Glomerular visceral epithelial cell (primary cell): ENCODE results near the gene HOXD12.
A peak's percentile ranks its signal among the peaks of the same experiment; 100 is the strongest.

ENCODE experiments used
- DNase-seq: peaks from one replicate; pipeline ENCODE4 v3.0.0-alpha.2; 2016; ENCODE audit errors: extremely low spot score

HOXD12 gene

GRCh38 chr2:176092270-176093144 lies 7.1 kb upstream of the HOXD12 start, which contains the start of gene HOXD13:
HOXD13 (plus strand) TSS chr2:176092721; CDS start chr2:176092891, 170 bp downstream.
- no peak for DNase-seq

DNA sequence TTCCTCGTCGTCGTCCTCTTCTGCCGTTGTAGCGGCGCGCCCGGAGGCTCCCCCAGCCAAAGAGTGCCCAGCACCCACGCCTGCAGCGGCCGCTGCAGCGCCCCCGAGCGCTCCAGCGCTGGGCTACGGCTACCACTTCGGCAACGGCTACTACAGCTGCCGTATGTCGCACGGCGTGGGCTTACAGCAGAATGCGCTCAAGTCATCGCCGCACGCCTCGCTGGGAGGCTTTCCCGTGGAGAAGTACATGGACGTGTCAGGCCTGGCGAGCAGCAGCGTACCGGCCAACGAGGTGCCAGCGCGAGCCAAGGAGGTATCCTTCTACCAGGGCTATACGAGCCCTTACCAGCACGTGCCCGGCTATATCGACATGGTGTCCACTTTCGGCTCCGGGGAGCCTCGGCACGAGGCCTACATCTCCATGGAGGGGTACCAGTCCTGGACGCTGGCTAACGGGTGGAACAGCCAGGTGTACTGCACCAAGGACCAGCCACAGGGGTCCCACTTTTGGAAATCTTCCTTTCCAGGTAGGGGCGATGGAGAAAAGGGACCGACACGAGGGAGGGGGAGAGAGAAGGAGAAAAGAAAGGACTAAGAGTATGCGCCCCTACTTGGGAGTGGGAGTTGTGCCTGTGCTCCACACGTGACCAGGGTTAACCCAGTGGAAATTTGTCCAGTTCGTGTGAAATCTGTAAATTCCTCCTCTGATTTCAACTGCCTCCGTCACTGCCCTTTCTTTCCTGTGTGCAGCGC lies 6.3 kb upstream of the HOXD12 start:
- DNase-seq, result no peak

DNA sequence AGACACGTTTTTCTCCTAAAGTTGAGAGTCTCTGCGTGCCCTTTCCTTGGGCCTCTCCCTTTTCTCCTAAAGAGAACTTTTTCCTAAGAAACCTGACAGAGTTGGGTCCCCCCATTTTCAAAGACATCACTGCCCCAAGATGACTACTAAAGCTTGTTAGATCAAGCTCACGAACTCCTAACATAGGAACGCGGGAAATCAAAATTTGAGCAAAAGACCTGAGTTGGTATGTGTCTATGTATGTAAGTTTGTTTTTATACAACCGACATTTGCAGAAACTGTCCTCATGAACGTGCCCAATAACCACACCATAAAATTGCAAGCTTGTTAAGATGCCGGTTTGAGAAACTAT lies 5.7 kb upstream of the HOXD12 start:
- no peak for DNase-seq

GRCh38 chr2:176094349-176094748 lies 5.2 kb upstream of the HOXD12 start:
- no peak for DNase-seq

- DNase-seq, result no peak
Observed at GRCh38 chr2:176095421-176095820, 4.2 kb upstream of the HOXD12 start.

- no peak for DNase-seq
Observed at GRCh38 chr2:176096243-176096985, 3.2 kb upstream of the HOXD12 start.

DNA sequence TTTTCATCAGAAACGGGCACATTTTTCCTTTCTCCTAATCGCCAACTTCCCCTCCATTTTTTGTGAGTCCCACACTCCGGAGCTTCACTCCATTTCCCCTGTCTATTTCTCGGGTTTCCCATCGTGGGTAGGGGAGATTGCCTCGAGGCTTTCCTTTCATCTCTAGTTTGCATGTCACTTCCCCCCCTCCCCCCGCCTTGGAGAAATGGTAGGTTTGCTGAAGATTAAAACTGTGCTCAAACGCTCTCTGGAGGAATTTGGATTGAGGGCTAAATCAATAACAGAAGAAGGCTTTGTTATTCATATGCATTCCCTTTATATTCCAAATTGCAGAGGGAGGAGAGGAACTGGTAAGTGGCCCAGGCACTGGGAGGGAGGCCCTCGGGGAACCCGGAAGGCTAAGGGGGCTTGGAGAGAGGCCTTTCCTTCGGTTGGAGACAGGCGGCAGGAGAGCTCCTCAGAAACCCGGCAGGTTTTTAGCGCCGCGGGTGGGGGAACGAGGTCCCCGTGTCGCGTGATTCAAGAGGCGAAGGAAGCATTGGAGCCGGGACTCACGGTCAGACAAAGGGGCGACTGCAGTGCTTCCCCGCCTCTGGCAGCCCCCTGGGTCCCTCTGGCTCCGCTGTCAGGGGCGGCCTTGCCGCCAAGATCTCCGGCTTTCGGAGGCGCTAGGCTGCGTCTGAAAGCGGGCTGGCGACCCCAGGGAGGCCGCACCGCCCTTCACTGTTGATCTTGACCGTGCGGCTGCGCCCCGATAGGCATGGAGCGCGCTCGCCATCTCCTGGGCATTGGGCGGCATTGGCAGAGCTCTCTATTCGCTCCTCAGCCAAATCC lies 2.4 kb upstream of the HOXD12 start:
- DNase-seq, result peak; percentile 81

GRCh38 chr2:176097820-176098365 lies 1.7 kb upstream of the HOXD12 start:
- no peak for DNase-seq

GRCh38 chr2:176098366-176099158 lies 1.0 kb upstream of the HOXD12 start:
- no peak for DNase-seq

DNA sequence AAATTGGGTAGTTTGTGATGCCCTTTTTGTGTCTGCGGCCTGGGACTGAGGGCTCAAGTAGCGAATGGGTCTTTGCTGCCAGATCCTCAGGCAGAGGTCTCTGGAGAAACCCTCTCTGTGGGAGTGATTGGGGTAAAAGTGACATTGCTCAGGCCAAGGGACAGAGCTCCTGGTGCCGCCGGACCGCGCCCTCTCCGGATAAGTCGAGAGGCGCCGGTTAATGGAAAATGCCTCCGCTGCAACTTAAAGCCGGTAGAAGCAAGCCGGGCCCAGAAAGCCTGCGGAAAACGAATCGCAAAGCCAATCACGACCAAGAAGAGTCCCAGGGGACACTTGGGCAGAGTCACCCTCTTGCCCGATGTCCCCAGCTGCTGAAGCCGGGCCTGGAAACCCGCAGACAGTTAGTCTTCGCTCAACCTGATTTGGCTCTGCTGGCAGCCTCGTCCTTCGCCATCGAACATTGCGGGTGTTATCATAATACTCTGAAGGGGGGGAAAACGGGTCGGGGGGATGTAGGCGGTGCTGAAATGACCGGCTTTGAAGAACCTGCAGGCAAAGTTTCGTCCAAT lies 352 bp upstream of the HOXD12 start:
- DNase-seq, result no peak

- no peak for DNase-seq
Observed at GRCh38 chr2:176100547-176101140, 1.0 kb downstream of the HOXD12 start.

DNA sequence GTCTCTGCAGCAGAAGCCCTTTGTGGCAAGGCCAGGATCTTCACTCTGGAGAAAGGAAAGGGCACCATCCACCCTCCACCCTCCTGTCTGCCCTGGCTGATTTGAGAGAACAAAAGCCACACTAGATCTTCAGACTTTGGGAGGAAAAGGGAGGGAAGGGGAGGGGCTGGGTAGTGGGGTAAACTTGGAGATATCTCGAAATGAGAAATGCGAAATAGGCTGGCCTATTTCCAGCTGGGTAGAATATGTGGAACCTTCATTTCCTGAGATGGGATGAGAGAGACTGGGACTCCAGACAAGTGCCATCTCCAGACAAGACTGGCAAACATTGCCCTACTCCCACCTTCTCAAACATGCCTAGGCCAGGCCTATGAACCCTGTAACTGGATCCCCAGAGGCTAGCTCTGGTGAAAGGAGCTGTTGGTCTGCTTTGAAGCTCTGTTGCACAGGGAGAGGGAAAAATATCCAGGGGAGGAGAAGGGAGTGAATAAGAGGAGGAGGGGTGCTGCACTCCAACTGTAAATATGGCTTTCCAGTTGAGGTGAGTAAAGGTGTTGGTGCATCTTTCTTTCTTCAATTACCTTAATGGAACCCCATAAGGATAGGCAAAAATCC lies 1.7 kb downstream of the HOXD12 start:
- DNase-seq, result no peak

DNA sequence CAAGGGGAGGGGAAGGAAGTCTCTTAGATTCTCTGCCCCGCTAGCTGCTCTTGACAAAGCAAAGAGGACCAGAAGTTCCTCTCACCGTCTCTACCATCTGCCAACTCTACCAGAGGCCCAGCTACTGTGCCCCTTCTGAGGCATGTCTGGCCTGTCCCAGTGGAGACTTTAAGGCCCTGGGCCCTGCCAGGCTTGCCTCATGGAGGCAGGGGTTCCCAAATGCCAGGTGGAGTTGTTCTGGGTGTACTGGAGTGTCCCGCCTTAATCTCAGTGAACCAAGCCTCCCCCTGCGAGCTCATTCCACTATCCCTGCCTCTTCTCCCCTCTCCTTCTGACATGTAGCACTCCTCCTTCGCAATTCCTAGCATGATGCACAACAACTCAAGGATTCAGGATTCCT lies 2.2 kb downstream of the HOXD12 start:
- DNase-seq, result no peak

GRCh38 chr2:176102309-176102866 lies 2.8 kb downstream of the HOXD12 start:
- no peak for DNase-seq

- DNase-seq, result no peak
Observed at GRCh38 chr2:176103194-176103593, 3.6 kb downstream of the HOXD12 start.

DNA sequence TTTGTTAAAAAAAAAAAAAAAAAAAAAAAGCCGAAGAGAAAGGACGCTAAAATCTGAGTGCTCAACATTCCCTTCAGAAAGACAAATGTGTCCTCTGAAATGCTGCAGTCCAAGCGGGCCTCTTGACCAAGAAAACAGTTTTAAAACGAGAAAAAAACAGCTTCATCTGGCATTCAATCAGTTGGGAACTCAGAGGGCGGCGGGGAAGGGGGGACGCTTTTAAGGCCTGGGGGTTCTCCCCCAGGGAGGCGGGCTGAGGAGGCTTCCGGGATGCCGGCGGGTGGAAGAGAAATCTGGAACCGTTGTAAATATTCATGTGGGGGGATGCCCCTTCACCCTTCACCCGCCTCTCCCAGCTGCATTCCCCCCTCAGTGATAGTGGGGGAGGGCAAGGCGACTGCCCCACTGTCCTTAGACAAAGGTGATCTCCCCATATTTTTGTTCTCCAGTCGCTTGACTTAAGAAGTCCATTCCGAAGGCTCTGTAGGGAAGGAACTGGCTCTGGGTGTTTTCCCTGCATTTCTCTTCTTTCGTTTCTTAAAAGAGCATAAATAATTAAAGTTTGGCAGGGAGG lies 4.2 kb downstream of the HOXD12 start:
- DNase-seq, result no peak

- DNase-seq, result peak; percentile 75
Observed at GRCh38 chr2:176104316-176105077, 4.9 kb downstream of the HOXD12 start.
